GM19438 (cell line): Measurements from ENCODE around the gene MYH13.

ENCODE experiments used
- ATAC-seq: cut with Tn5 transposase; IDR thresholded peaks from one replicate; pipeline ENCODE4 v1.9.1; 2021; ENCODE audit warnings: low read depth; ENCODE audit not compliant: unreplicated experiment

Gene MYH13

DNA sequence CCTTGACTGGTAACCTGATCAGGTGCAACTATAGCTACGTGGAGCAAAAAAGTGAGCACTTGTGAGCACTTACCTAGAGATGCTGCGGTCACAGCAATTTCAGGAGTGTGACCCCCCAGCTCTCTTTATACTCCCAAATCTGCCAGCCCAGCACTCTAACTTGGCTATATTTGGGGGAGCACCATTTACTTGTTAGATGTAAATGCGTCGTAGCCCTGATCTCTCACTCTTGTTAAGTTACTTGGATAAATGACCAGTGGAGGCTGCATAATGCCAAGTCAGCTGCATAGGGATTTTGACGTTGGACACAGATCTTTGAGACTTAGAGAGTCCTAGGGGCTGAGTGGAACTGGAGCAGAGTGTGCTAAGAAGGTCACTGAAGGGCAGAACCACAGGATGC, at the start of gene MYH13:
Gene MYH13, minus strand, starts transcription at position 101 of the 400 bp plus-strand sequence. CDS start 8,476 bp downstream, outside the sequence.
- no peak for ATAC-seq

DNA sequence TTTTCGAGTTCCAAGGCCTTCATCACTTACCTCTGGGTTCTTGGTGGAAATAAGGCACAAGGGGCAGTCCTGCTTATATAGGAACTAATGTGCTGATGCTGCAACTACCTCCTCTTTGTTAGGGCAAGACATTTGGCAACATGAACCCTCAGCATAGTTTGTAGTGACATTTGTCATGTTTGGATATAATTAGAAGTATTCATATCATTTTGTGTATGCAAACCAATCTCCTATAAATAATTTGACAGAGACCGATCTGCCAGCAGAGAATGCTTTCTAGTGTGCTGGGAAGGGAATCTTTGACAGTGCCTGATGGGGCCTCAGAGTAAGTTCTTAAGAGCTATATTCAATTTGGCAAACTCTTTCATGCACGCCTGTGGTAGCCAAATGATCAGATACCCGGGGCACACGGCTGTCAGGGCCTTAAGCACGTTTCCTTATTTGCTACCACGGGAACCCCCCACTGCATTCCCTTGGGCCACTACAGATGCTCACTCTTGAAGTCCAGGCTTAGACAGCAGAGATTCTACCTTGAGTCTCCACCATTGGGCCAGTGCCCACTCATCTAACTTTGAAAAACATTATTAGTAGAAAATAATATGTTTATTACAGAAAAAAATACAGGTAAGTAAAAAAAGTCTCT, 49.2 kb upstream of the MYH13 start, which contains the start of gene MYH8:
Gene MYH8, minus strand, starts transcription at position 51 of the 643 bp plus-strand sequence. CDS start 1,723 bp downstream, outside the sequence.
- no peak for ATAC-seq

DNA sequence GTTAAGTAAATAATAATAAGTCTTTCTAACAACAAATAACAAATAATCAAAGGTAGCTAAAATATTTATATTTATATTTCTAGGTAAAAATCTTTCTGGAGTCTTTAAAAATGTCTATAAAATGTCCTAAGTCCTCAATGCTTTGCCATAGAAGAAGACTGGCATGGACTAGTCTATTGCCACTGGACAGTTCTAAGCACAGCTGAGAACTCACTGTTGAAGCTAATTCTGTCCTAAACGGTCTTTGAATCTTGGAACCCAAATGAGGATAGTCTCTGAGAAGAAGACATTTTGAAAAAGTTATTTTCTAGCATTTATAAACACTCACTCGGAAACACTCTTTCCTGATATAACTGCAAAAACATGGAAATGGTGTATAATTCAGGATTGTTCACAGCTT, 48.4 kb upstream of the MYH13 start:
- no peak for ATAC-seq

DNA sequence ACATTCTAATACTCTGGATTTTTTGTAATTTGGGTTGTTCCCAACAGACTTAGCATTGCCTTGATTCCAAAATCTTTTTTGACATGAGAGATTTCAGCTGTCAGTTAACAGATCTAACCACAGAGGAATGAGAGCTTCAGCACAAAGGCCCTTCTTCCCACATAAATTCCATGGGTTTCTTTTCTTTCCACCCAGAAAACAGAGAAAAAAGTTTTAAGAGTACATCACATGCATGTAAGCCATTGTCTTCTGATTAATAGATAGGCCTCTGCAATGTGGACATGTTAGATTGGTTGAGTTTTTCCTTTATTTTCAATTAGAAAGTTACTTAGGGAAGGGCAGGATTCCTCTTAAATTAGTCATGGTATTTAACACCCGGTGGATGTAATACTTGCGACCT, 48.0 kb upstream of the MYH13 start:
- no peak for ATAC-seq

DNA sequence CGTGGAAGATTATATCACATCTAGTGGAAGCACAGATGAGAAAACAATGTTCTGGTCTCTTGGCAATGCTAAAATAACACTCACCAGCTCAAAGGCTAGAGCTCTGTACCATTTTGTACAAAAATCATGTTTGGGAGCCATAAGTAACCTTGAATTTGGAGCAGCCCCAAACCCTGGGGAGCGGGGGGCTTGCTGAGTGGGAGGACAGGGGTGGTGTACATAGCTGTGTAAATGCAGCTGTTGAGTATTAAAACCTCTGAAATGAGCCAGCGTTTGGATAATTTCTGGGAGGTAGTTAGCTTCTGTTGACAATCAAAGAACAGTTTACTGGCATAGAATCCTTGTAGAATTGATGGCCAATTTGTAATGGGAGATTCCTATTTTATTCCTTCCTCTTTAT, 44.6 kb upstream of the MYH13 start:
- no peak for ATAC-seq

DNA sequence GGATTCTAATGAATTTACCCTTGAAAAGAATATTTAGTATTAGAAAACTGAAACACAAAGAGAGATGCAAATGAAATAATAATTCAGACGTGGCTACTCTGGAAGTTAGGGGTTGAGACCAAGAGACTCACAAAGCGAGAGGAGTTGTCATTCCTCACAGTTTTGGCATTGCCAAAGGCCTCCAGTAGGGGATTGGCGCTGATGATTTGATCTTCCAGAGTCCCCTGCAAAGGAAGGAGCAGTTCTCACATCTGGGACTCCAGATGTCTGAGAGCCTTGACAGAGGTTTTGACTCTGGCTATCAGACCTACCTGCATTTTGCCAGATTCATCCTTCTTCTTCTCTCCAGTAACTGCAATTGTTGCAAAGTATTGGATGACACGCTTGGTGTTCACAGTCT, 42.4 kb upstream of the MYH13 start:
- ATAC-seq: no peak

DNA sequence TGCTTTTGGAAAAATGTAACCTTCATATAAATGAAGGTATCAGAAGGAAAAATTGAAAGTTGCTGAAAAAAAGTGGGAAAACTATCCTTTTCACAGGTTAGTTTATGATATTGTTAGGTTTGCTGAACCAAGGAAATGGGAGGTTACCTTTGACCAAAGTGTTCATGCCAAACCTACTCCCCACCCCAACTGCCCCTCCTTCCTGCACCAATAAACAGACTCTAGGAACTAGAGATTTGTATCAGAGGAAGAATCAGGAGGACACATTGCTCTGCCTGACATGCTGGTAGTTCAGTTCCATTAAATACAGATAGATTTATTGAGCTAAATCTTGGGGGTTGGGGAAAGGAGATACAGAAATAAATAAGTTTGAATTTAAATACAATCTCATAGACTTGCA, 30.8 kb upstream of the MYH13 start:
- ATAC-seq: no peak

DNA sequence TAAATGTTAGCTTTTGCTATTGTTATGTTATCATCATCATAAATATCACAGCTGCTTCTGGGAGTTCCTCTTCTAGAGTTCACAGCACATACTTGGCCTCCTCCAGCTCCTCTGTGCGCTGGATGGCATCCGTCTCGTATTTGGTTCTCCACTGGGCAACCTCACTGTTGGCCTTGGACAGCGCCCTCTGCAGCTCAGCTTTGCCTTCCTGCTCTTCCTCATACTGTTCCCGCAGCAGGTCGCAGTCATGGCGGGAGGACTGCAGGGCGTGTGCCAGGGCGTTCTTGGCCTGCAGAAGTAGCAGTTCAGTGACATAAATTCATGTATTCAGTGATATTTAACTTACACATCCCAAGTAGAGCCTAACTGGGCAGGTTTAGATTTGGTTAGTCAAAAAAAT, 25.5 kb upstream of the MYH13 start:
- no peak for ATAC-seq

DNA sequence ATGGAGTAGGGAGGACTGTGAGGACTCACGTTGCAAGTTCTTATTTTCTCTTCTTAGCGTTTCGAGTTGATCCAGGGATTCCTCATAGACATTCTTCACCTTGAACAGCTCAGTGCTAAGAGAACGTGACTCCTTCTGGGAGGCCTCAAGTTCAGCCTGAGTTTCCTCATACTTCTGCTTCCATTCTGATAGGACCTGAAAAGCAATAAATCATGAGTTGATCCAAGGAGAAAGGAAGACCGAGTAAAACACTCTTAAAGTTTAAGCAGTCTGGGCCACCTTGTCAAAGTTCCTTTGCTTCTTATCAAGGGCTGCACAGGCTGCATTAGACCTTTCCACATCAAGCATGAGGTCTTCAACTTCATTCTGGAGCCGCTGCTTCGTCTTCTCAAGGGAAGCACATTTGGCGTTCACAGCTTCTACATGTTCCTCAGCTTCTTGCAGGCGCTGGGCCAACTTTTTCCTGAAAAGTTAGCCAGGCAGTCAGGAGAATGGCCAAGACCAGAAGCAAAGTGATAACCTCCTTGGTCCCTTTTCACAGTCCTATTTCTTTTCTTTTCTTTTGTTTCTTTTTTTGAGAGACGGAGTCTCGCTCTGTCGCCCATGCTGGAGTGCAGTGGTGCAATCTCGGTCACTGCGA, 23.8 kb upstream of the MYH13 start:
- ATAC-seq: no peak

DNA sequence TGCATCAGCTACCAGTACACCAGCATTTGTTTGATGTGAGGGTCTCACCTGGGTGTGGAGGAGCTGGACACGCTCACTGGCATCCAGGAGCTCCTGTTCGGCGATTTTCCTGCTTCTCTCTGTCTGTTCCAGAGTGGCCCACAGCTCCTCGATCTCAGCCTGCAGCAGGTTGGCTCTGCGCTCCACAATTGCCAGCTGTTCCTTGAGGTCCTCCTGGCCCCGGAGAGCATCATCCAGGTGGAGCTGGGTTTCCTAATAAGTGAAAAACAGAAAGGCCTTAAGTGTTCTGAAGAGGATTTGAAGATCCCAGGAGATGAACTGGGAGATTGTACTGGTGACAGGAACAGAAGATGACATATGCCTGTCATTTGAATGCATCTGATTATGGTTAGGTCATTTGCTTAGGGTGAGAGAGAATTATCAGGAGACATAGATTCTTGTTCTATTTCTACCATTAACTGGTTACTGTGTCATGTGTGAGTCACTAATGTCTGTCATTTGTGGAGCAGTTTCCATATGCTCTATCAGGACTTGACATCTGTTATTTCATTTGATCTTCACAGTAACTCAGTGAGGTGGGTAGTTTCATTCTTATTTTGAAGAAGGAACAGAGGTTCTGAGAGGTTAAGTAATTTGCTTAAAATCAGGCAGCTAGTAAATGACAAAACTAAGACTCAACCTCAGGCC, 21.5 kb upstream of the MYH13 start:
- ATAC-seq: no peak

DNA sequence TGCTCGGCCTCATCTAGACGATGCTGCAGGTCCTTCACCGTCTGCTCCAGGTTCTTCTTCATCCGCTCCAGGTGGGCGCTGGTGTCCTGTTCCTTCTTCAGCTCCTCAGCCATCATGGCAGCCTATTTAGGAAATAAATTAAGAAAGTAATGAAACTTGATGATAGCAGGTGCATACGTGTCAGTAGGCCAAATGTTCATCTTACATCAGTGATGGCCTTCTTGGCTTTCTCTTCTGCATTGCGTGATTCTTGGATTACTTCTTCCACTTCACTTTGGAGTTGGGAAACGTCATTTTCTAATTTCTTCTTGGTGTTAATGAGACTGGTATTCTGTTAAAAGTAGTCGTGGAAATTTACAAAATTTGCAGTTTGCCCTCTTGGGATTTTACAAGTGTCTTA, 20.1 kb upstream of the MYH13 start:
- no peak for ATAC-seq

DNA sequence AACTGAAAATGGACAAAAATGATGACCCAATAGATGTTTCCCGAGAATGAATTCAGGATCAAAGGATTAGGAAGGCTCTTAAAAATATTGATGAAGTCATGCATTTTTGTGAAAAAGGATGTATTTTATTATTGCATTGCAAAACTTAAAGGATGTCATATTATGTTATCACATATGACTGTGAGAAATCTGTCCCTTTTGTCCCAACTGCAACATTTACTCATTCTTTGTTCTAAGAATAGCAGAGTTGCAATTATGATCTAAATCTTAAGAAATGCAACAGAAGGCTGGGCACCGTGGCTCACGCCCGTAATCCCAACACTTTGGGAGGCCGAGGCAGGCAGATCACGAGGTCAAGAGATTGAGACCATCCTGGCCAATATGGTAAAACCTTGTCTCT, 13.1 kb upstream of the MYH13 start:
- ATAC-seq: no peak

DNA sequence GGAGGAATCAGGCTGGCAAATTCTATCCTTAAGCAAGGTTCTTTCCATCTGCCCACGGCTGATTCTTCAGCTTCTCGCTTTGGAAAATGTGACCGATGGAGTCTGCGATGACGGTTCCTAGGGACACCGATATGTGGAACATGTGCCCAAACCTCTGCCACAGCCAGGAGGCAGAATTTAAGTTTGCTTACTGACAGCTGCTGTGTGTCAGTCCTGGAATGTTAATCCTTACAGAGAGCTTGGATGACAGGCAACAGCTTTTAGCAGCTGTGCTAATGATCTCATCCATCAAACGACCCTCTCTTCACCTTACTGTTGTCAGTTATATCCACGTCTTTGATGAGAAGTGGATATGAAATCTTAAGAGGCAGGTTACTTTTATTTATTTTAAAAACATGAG, 11.4 kb upstream of the MYH13 start:
- no peak for ATAC-seq

DNA sequence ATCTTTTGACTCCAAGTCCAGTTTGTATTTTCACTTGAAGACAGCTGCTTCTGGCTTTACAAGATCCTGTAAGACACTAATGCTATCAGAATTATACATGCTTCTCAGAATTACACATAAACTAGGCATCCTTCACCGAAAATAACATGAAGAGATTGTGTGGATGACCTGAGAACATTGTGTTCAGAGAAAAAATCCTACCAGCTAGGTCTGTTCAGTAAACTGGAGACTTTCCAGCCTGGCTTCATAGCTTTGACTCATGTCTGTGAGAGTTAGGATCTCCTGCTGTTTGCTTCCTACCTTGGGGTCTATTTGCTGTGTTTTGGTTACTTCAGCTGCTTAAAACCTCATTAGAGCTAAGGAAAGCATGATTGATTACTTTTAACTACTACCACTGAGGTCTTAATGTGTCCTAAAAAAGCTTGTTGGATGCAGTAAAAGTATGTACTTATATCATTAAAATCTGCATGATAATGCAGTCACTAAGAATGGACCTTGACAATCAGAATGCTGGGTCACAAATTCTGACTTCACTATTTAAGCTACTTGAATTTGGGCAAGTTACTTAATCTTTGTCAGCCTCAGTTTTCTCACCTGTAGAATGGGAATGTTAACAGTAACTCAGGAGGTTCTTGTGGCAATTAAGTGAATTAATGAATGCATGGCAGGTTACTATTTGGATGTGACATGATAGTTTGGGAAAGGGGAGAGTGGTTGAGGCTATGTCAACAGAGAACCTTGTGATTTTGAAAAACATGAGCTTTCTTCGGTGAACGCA, 8.0 kb upstream of the MYH13 start:
- no peak for ATAC-seq

DNA sequence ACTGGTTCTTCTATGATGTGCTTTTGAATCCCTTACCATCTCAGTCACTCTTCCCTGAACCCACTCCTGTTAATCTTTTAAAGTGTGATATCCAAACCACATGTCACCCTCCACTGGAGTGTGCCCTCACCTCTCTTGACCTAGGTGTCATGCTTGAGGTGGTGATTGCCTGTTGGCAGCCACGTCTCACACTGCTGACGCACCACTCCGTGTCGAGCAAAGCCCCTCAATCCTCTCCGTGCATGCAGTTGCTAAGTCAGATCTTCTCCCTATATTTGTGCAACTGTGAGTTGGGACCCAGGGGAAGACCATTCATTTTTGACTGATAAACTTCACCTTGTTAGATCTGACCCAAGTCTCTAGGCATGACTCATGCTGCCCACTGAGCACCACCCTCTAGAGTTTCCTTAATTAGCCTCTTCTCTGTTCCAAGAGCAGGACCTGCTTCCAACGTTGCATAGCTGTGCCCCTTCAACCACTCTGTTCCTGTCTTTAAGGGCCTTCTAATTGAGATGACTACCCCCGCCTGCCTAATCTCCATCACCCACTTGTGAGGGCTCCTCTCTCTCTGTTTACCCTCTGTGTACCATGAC, 2.7 kb downstream of the MYH13 start:
- ATAC-seq: no peak

DNA sequence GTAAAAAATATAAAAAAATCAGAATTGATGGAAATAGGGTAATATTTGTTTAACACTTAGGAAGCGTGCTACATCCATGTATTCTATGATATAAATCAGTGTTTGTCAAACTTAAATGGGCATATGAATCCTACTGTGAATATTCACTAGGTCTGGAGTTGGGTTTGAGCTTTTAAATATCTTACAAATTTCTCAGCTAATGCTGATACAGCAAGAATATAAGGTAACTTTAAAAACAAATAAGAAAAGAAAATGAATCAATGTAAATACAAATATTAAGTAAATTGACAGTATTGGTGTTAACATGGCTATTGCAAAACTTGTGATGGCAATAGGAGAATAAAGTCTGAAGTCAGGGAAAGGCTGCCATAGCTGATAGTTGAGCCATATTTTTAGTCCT, 3.6 kb downstream of the MYH13 start:
- ATAC-seq: no peak

DNA sequence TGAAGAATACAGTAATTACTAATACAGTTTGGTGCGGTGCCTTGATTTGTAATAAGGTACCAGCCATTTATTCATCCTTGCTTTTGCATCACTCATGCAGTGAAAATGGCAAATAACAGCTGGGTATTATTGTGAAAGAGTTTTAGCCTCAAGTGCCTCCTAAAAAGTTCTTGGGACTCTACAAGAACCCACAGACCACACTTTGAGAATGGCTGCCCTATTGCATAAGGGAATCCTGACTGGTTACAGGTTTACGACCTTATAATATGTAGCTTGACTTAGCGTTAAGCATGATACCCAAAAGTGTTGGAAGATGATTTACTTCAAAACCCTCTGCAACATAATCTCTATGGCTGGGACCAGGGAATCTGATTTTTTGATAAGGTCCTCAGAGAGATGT, 4.2 kb downstream of the MYH13 start:
- no peak for ATAC-seq

DNA sequence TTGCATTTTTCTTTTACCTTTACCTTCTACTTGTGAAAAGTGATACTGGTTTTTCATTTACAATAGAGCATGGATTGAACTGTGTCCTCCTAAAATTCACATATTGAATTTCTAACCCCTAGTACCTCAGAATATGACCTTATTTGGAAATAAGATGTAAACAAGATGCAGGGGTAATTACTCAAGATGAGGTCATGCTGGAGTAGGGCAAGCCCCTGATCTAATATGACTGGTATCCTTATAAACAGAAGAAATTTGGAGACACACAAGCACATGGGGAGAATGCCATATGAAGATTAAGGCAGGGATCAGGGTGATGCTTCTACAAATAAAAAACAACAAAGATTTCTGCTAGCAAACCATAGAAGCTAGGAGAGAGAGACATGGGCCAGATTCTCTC, 12.2 kb downstream of the MYH13 start:
- ATAC-seq: no peak

DNA sequence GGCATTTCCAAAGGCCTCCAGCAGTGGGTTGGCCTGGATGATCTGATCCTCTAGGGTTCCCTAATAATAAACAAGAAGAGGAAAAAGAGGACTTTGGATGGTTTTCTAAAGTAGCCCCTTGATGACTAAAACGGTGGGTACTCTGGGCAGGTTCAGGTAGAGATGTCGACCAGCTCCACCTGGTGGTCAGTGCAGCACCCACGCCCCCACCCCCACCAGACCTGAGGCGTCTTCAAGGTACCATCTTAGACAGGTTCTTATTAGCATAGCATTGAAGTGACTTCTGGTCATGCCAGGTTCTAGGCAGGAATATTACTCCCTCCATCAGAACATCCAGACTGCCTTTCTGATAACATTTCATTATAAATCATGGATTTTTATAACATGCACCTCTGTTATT, 15.0 kb downstream of the MYH13 start:
- ATAC-seq: no peak

DNA sequence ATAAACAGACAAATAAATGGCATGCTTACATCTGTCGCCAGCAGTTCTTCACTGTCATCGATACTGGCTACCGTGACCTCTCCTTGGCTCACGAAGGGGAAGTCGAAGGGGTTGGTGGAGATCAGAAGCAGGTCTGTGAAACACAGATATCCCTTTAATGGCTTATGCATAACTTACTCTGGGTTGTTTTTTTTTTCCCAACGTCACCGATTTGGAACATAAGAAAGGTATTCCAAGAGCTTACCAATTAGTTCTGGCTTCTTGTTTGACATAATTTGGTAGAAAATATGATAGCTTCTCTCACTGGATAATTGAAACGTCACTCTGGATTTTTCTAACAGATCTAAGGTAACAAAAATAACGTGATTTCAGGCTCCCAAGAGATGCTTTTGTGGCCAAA, 18.2 kb downstream of the MYH13 start:
- ATAC-seq: no peak

DNA sequence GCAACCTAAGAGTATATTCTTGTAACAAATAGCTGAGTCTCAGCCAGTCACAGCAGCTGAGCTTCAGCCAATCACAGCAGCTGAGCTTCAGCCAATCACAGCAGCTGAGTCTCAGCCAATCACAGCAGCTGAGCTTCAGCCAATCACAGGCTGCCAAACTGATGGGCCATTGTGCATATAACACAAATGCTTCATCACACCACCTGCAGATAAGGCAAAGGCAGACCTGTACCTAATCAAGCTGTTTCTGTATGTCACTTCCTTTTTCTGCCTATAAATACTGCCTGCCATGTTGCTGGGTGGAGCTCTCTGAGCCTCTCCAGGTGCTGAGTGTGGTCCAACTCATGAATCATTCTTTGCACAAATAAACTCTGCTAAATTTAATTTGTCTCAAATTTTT, 19.9 kb downstream of the MYH13 start:
- no peak for ATAC-seq
